ENCODE measurements around the gene JPT2. TPM values are rescaled to one million over a fixed set of nuclear protein-coding genes. Genes with fewer than 3 reads are reported as not detected.
"Not testable (repeated sequence)": the region's sequence is repeated elsewhere in the genome, so short reads cannot be mapped to it uniquely, and the experiment has no call there.

The JPT2 gene
- total RNA-seq, 1 donor from 2014 or later, result 30.6 TPM

DNA sequence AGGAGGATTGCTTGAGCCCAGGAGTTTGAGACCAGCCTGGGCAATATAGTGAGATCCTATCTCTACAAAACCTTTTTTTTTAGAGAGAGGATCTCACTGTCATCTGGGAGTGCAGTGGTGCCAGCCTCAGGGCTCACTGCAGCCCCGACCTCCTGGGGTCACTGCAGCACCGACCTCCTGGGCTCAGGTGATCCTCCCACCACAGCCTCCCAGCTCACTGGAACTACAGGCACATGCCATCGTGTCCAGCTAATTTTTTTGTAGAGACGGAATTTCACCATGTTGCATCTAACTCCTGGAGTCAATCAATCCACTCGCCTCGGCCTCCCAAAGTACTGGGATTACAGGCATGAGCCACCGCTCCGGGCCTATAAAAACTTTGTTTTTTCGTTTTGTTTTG lies 43.3 kb downstream of the JPT2 start:
- no peak for DNase-seq
- intact Hi-C loops (cut with DNase I), result no loop called here
- no peak for ATAC-seq (ENCODE audit: poor library complexity)

GRCh38 chr16:1723450-1724147 lies 45.5 kb downstream of the JPT2 start:
- ATAC-seq (ENCODE audit: poor library complexity) (peak; percentile 39), DNase-seq (no peak)
- intact Hi-C loops (cut with DNase I), result no loop called here

- DNase-seq (no peak), ATAC-seq (ENCODE audit: poor library complexity) (no peak)
- intact Hi-C loops (cut with DNase I), result no loop called here
Observed at GRCh38 chr16:1724491-1724890, 46.4 kb downstream of the JPT2 start.

- DNase-seq (no peak), ATAC-seq (ENCODE audit: poor library complexity) (no peak)
- intact Hi-C loops (cut with DNase I), result no loop called here
Observed at GRCh38 chr16:1726661-1727502, 48.8 kb downstream of the JPT2 start.

GRCh38 chr16:1727651-1728624 lies 49.9 kb downstream of the JPT2 start:
- intact Hi-C loops (cut with DNase I), result no loop called here
- no peak for DNase-seq
- no peak for ATAC-seq (ENCODE audit: poor library complexity)

GRCh38 chr16:1729026-1729425 lies 50.9 kb downstream of the JPT2 start:
- intact Hi-C loops (cut with DNase I), result no loop called here
- DNase-seq (no peak), ATAC-seq (ENCODE audit: poor library complexity) (no peak)

GRCh38 chr16:1729445-1729844 lies 51.4 kb downstream of the JPT2 start:
- intact Hi-C loops (cut with DNase I), result no loop called here
- no peak for DNase-seq
- ATAC-seq (ENCODE audit: poor library complexity), result no peak

DNA sequence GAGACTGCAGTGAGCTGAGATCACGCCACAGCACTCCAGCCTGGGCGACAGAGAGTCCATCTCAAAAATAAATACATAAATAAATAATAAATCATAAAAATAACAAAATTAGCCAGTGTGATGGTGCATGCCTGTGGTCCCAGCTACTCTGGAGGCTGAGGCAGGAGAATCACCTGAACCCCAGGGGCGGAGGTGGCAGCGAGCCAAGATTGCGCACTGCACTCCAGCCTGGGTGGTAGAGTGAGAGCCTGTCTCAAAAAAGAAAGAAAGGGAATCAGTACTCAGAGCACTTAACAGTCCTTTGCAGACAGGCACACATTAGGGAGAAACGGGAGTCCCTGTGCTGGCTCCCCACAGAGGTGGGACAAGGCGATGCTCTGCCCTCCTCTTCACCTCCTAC lies 53.0 kb downstream of the JPT2 start:
- DNase-seq (no peak), ATAC-seq (ENCODE audit: poor library complexity) (no peak)
- intact Hi-C loops (cut with DNase I), result no loop called here

GRCh38 chr16:1731603-1732002 lies 53.5 kb downstream of the JPT2 start:
- DNase-seq, result no peak
- no peak for ATAC-seq (ENCODE audit: poor library complexity)
- intact Hi-C loops (cut with DNase I), result no loop called here

DNA sequence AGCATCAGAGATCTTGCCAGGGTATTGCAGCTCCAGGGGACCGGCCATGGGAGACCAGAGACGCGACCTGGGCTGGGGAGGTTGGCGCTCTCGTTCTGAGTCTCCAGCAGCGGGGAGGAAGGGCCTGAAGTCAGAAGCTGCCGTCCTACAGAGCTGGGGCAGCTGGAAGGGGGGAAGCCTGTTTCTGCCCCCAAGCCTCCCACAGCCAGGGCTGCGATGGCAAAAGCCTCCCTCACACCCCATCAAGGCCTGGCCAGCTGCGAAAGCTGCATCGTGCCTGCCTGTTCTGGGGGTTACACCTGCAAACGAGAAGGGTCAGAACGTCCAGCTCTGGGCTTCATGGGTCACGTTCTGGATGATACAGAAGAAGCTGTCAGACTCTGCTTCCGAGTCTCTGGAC lies 54.0 kb downstream of the JPT2 start:
- intact Hi-C loops (cut with DNase I), result no loop called here
- no peak for DNase-seq
- no peak for ATAC-seq (ENCODE audit: poor library complexity)

DNA sequence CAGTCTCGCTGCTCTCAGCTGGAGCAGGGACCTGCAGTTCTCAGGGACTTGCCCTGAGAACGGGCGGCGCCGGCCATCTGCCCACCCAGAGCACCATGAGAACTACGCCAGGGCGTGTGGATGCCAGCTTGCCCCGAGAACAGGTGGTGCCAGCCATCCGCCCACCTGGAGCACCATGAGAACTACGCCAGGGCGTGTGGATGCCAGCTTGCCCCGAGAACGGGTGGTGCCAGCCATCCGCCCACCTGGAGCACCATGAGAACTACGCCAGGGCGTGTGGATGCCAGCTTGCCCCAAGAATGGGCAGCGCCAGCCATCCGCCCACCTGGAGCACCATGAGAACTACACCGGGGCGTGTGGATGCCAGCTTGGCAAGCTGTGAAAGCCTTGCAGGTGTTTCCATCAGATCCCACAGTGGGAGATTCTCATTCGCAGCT lies 54.5 kb downstream of the JPT2 start:
- DNase-seq; ATAC-seq (ENCODE audit: poor library complexity): not testable (repeated sequence)

GRCh38 chr16:1734123-1734522 lies 56.0 kb downstream of the JPT2 start:
- ATAC-seq (ENCODE audit: poor library complexity), result no peak
- DNase-seq, result no peak
- intact Hi-C loops (cut with DNase I), result no loop called here

More for the DNA sequence above, 54.5 kb downstream of the JPT2 start:
- intact Hi-C loops (cut with DNase I), result not testable (repeated sequence)

DNA sequence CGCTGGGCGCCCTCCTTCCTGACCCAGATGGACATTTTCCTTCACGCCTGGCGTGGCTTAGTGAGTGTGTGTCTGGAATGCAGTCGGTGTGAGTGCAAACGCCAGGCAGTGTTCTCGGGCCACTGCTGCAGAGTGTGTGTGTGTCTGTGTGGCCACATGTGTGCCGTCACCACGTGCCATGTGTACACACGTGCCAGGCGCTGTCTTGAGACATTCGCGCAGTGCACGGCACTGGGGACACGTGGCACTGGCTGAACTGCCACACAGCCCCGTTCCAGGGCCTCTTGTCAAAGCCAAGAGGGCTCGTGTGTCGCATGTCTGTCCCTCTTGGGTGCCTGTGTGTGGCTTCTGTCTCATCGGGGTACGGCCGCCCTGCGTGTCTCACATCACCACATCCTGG lies 56.7 kb downstream of the JPT2 start:
- no peak for DNase-seq

GRCh38 chr16:1740234-1740633 lies 62.2 kb downstream of the JPT2 start:
- intact Hi-C loops (cut with DNase I), result no loop called here
- no peak for ATAC-seq (ENCODE audit: poor library complexity)
- no peak for DNase-seq

More for the DNA sequence above, 56.7 kb downstream of the JPT2 start:
- intact Hi-C loops (cut with DNase I), result no loop called here
- ATAC-seq (ENCODE audit: poor library complexity), result no peak

GRCh38 chr16:1740781-1741490 lies 62.9 kb downstream of the JPT2 start:
- DNase-seq (no peak), ATAC-seq (ENCODE audit: poor library complexity) (peak; percentile 28)
- intact Hi-C loops (cut with DNase I), result no loop called here

- ATAC-seq (ENCODE audit: poor library complexity) (peak; percentile 49), DNase-seq (no peak)
- intact Hi-C loops (cut with DNase I), result no loop called here
Observed at GRCh38 chr16:1741553-1742165, 63.6 kb downstream of the JPT2 start.

DNA sequence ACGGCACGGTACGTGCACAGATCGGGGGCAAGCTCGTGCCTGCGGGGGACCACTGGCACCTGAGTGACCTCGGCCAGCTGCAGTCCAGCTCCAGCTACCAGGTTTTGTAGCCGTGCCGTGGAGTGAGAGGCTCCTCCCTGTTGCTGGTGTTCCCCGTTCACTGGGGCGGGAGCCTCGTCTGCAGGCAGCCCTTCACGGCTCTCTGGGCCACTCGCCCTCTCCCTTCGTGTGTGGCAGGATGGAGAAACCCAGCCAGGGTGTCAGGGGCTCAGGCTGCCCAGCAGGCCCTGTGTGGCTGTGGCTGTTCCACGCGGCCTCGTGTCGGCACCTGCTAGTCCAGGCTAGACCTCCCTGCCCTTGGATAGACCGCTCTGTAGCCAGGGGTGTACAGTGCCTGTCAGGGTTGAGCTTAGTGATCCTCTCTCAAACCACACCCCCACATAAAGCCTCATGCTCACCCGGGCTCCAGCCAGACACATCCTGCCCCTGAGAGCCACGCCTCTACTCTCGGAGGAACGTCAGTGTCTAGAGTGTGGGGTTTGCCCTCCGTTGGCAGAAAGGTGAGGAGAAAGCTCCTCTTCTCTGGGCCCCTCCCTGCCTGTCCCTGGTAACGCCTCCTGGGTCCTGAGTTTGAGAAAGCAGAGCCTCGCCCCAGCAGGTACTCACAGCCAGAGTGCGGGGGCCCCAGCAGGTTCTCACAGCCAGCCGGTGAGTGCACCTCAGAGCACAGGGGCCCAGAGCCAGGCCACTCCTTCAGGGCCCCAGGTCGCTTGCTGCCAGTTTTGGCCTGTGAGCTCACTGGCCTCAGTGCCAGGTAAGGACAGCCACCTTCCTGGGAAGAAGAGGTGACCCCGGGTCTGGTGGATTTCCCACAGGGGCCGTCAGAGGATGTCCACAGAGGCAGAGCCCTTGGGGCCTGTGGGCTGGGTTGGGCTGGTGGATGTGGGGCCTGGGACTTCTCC lies 65.6 kb downstream of the JPT2 start:
- ATAC-seq (ENCODE audit: poor library complexity), result no peak
- intact Hi-C loops (cut with DNase I), result no loop called here
- no peak for DNase-seq

Measured in Right ventricle myocardium superior (tissue), 1 donor.